GM19372 (cell line): ENCODE results near the gene ZNF462.

Source experiments
- ATAC-seq: cut with Tn5 transposase; IDR thresholded peaks from one replicate; pipeline ENCODE4 v1.9.1; 2021; ENCODE audit warnings: mild to moderate bottlenecking, low read depth, moderate library complexity; ENCODE audit not compliant: unreplicated experiment

Gene ZNF462

GRCh38 chr9:106920091-106920490 is 57.1 kb downstream of the ZNF462 start:
- no peak for ATAC-seq

- ATAC-seq = no peak
Measured at GRCh38 chr9:106920701-106921283, 57.8 kb downstream of the ZNF462 start.

- no peak for ATAC-seq
Measured at GRCh38 chr9:106921341-106921899, 58.5 kb downstream of the ZNF462 start.

GRCh38 chr9:106922026-106922425 is 59.1 kb downstream of the ZNF462 start:
- no peak for ATAC-seq

- ATAC-seq = no peak
Measured at GRCh38 chr9:106925392-106925791, 62.4 kb downstream of the ZNF462 start.

- no peak for ATAC-seq
Measured at GRCh38 chr9:106927916-106928315, 65.0 kb downstream of the ZNF462 start.

GRCh38 chr9:106928350-106928749 is 65.4 kb downstream of the ZNF462 start:
- ATAC-seq = no peak

GRCh38 chr9:106929471-106930177 is 66.7 kb downstream of the ZNF462 start:
- no peak for ATAC-seq

- ATAC-seq = no peak
Measured at GRCh38 chr9:106930477-106930876, 67.5 kb downstream of the ZNF462 start.

- ATAC-seq = no peak
Measured at GRCh38 chr9:106931466-106931865, 68.5 kb downstream of the ZNF462 start.

- no peak for ATAC-seq
Measured at GRCh38 chr9:106932178-106932577, 69.2 kb downstream of the ZNF462 start.

- no peak for ATAC-seq
Measured at GRCh38 chr9:106932675-106933074, 69.7 kb downstream of the ZNF462 start.

GRCh38 chr9:106933470-106933869 is 70.5 kb downstream of the ZNF462 start:
- no peak for ATAC-seq

GRCh38 chr9:106934442-106935238 is 71.7 kb downstream of the ZNF462 start:
- no peak for ATAC-seq

GRCh38 chr9:106936680-106937079 is 73.7 kb downstream of the ZNF462 start:
- ATAC-seq = no peak

- ATAC-seq = no peak
Measured at GRCh38 chr9:106941916-106942315, 79.0 kb downstream of the ZNF462 start.

GRCh38 chr9:106945727-106946660 is 83.0 kb downstream of the ZNF462 start:
- ATAC-seq = no peak

- no peak for ATAC-seq
Measured at GRCh38 chr9:106947106-106947900, 84.3 kb downstream of the ZNF462 start.

- no peak for ATAC-seq
Measured at GRCh38 chr9:106953174-106953573, 90.2 kb downstream of the ZNF462 start.
